LoVo (cell line): ENCODE results near the gene DHRS3.

Source experiments
- DNase-seq: peaks from one replicate; pipeline ENCODE4 v3.0.0-alpha.2; 2016; ENCODE audit warnings: low spot score

DHRS3 gene

GRCh38 chr1:12552951-12553921, 64.8 kb downstream of the DHRS3 start:
- DNase-seq: no peak

DNA sequence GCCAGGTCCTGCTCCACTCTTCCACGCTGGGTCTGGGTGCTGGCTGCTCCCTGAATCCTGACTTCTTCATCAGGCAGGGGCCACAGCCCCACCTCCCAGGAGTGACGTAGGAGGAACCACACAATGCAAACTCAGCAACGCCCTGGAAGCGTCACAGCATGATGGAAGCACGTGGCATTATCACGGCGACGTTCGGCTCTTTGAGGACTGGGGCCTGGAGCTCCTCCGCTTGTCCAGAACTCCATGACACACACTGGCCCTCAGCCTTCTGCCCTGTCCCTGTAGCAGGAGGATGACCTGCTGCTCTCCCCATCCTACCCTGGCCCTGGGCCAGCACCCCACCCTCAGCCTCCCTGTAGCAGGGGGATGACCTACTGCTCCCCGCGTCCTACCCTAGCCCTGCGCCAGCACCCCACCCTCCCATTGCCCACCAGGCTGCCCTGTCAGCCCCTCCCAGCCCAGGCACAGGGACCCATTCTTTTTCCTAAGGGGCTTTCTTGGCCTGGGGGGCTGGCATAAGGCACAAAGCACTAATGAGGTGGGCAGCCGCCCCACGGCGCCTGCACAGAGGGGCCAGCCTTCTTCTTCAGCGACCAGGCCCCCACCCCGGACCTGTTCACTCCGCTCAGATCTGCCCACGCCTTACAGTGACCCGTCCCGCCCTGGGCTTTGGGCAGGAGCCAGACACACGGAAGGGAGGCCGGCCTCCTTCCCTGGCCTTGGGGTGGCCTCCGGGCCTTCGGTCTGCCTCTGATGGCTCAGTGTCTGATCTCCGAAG, 65.7 kb downstream of the DHRS3 start:
- DNase-seq: no peak

GRCh38 chr1:12551584-12551983, 66.4 kb downstream of the DHRS3 start:
- DNase-seq: no peak

- DNase-seq: peak; percentile 88
Measured at GRCh38 chr1:12549460-12550349, 68.3 kb downstream of the DHRS3 start.

- DNase-seq: no peak
Measured at GRCh38 chr1:12548973-12549459, 69.0 kb downstream of the DHRS3 start.

- DNase-seq: no peak
Measured at GRCh38 chr1:12548279-12548972, 69.6 kb downstream of the DHRS3 start.

DNA sequence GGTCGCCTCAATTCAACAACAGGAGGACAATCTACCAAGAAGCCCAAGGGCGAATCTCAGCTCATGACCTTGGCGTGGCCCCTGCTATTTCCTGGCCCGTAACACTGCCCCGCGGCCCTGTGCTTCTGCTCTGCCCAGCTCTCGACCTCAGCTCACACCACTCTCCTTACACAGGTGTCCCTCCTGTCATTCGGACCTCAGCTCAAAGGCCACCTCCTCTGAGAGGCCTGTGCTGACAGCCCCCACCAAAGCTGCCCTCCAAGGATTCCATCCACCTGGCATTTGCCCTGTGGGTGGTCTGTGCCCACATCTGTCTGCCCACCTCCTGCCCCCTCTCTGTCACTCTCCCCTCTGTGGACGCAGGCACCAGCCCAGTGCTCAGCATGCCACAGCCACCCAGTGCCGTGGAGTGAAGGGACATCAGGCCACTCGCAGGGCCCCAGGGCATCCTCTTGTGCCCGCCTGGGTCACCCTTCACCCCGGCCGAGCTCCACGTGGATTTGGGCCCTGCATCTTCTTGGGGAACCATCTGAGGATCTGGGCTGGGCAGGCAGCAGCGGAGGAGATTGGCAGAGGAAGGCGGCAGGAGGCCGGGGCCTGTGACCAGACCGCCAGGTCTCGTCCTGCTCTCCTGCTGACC, 70.3 kb downstream of the DHRS3 start:
- no peak for DNase-seq

DNA sequence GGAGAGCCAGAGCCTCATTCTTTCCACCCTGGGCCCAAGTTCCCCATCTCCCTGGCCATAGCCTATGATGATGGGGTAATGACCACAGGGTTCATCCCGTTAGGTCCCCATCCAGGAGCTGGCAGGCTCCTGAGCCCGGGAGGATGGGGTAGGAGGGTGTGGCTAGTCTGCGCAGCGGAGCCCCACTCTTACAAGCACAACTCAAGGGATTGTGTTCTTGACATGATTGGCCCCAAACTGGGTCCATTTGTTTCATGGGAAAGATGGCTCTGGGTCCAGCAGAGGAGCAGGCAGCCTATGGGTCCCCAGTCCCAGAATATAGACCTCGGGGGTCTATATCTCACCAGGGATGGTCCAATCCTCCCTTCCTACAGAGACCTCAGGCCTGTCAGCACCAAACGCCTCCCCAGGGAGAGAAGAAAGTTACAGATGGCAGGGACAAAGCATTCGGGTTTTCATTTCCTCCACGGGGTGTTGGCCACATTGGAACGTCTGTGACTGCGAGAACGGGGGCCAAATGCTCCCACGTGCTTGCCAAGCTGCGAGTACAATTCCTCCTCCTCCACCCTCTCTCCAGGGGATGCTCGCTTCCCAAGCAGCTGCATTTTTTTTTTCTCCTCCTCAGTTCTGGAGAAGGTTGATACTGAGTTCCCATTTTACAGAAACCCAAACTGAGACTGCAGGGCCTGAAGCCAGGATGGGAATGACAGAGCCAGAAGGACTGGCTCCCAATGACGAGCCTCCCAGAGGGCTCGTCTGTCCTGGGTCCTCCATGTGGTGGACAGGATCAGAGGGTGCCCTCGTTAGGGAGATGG, 71.0 kb downstream of the DHRS3 start:
- DNase-seq: no peak

DNA sequence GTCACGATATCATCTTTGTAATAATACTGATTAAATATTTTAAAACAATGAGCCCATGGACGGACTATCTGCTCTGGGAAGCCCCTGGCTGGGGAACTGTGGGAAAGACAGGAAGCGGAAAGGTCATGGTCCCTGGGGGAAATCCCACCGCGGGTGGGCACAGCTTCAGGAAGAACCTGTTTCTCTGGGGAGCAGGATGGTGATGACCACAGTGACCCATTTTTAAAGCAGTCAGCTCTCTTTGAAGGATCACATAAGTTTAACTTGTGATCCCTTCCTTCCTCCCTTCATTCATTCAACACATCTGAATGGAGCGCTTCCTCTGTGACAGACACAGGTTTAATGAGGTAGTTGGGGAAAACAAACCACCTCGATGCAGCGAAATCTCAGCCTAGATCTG, 73.0 kb downstream of the DHRS3 start:
- DNase-seq: no peak

GRCh38 chr1:12544357-12544756, 73.7 kb downstream of the DHRS3 start:
- no peak for DNase-seq

- no peak for DNase-seq
Measured at GRCh38 chr1:12543740-12544154, 74.3 kb downstream of the DHRS3 start.

DNA sequence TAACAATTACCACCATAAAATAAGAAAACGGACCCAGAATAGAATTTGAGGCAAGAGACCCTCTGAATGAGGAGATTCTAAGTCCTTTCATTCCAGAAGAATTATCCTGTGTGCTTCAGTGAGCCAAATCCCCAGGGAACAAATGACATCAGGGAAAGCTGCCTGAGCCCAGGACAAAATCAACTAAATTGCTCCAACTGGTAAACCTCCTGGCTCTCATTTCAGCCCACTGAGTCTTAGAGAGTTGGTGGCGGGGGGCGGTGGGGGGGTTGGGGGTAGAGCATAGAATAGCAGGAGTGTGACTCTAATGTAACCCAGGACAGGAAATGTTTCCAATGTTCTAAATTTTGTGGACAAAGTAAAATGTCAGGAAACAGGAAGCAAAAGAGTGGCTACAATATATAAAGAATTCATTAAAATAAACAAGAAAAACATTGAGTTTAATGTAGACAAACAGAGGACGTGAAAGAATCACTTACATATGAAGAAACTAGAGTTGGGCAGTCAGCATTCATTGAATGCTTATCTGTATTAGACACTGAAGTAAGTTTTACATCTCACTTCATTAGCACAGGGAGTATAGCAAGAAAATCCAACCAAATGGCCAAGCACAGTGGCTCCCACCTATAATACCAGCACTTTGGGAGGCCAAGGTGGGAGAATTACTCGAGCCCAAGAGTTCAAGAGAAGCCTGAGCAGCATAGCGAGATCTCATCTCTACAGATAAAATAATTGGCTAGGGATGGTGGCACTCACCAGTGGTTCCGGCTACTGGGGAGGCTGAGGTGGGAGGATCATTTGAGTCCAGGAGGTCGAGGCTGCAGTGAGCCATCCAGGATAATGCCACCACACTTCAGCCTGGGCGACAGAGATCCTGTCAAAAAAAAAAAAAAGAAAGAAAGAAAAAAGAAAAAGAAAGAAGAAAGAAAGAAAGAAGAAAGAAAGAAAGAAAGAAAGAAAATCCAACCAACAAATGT, 75.1 kb downstream of the DHRS3 start:
- no peak for DNase-seq

DNA sequence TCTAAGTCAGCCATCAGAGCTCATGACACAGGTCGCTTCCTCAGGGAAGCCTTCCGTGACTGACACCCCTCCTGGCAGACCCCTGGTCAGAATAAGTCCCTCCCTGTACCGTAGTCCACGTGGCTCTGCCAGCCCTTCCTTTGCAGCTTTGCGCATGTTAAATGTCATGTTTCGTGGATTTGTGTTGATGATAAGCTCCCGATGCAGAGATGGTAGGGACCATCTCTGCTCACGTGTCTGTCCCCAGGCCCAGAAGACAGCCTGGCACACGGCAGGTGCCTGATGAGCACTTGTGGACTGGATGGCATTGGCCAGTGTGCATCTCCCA, 75.9 kb downstream of the DHRS3 start:
- DNase-seq: no peak

GRCh38 chr1:12541274-12542137, 76.5 kb downstream of the DHRS3 start:
- DNase-seq: no peak

DNA sequence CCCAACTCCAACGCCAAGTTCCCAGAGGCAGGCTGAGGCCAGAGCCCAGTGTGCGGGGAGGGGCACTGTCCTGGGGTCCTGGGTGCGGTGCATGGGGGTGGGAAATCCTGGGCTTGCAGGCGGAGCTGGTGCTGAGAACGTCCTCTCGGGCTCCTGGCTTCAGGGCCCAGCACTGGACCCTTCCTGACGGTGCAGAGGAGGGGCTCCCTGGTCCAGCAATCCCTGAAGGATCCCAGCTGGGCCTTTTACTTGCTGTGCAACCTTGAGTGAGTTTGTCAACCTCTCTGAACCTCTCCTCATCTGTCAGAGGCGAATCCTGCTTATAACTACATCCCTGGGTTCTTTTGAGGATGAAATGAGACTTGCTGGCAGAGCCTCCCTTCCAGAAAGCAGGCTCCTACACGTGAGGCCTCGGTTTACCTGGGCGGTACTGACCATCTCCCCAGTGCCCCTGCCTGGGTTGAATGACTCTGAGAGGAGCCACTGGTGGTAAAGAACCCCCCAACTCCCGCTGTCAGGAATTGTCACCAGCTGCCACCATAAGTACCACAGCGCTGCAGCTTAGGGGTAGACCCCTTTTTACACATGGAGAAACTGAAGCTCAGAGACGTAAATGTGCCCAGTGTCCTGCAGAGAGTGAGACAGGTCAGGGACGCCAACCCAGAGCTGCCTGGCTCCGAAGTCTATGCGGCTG, 77.3 kb downstream of the DHRS3 start:
- no peak for DNase-seq

DNA sequence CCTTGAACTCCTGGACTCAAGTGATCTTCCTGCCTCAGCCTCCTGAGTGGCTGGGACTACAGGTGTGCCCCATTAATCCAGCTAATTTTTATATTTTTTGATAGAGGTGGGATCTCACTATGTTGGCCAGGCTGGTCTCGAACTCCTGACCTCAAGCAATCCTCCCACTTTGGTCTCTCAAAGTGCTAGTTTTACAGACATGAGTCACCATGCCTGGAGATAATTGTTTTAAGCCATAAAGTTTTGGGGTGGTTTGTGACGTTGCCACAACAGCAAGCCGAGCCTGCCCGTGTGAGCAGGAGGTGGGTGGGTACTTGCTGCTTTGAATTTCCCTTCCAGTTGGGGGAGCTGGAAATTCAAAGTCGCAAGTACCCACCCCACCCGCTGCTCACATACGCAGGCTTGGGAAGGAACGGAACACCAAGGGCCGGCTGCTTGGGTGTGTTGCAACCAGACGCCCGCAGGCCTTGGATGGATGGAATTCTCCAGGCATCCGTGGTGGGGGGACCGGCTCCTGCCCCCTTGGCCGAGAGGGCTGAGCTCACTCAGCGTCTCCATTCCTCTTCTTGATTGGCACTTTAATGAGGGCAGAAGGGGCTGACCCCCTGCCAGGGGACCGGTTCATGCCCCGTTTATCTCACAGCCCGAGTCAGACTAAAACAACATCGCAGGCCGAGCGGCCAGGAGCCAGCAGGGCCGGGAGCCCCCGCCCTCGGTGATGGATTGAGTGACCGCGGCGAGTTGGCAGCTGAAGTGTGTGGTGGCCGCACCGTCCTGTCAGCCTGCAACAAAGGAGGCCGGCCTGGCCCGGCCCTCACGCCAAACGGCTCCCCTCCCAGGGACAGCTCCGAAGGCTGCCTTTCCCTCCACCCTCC, 78.1 kb downstream of the DHRS3 start:
- DNase-seq: no peak
